Pancreas (tissue), 10 donors: ENCODE data around the gene SCYGR8. TPM values are rescaled to one million over a fixed set of nuclear protein-coding genes. Genes with fewer than 3 reads are reported as not detected.
"Not testable (repeated sequence)": the region's sequence is repeated elsewhere in the genome, so short reads cannot be mapped to it uniquely, and the experiment has no call there.

Experiments
- ATAC-seq, 4 donors: fragments of 200-7000 bp; cut with Tn5 transposase; one replicate each; pipeline versions ENCODE4 v1.8.0 to v1.9.1; 2020; ENCODE audit warnings: mild to moderate bottlenecking in 4 of 4, moderate library complexity in 4 of 4
- DNase-seq, 6 donors: peaks; one replicate each; pipeline ENCODE4 v3.0.0-alpha.2; 2020
- FAIRE-seq: peaks from 2 replicates; lab custom pipeline; 2012; peaks lifted over from hg19 to GRCh38; lab: Jason Lieb, UNC
- H3K27ac ChIP-seq, 4 donors: fragments of 200-600 bp; sonication (generic); 1 replicate in 3 of 4; 2 replicates in 1 of 4; pipeline versions ENCODE4 v1.5.0 to v1.8.0; 2020
- H3K27me3 ChIP-seq, 4 donors: fragments of 200-600 bp; one replicate each; pipeline ENCODE4 v1.8.0; 2021
- H3K36me3 ChIP-seq, 3 donors: fragments of 200-600 bp; sonication (generic) in 1 of 3; one replicate each; pipeline versions ENCODE4 v1.5.0 to v1.8.0; 2020 to 2021
- H3K4me1 ChIP-seq, 3 donors: fragments of 200-600 bp; one replicate each; pipeline ENCODE4 v1.8.0; 2021
- H3K4me3 ChIP-seq, 4 donors: fragments of 200-600 bp; sonication (generic) in 2 of 4; one replicate each; pipeline versions ENCODE4 v1.5.0 to v1.8.0; 2020 to 2021
- H3K9me3 ChIP-seq, 4 donors: fragments of 200-600 bp; one replicate each; pipeline ENCODE4 v1.8.0; 2021
- WGBS, 2 donors: extraction: QIAGEN DNeasy Blood & Tissue Kit; methylation state at CpG; one replicate each; pipeline ENCODE4 v1.1.7; 2013; 5-methylcytosine and 5-hydroxymethylcytosine counted together
- intact Hi-C, 3 donors: fragments of 100-400 bp; cut with DNase I; formaldehyde crosslinking; loops; one replicate each; pipeline versions ENCODE4 v1.11.1 to v1.14.2; 2022
- polyA plus RNA-seq, 2 donors: library from polyadenylated mRNA; stranded (reverse); fragments of 200-250 nt; gene quantifications; one replicate each; pipeline ENCODE4 v1.2.3, GENCODE V29; 2013
- total RNA-seq, 6 donors: library from RNA; stranded (reverse); fragmentation: NEBNext Ultra II Directional in 4 of 6; extraction: Animal tissue kit (Norgen Biotek cat#: 25700) in 4 of 6; gene quantifications; one replicate each; pipeline versions ENCODE4 v1.2.1 to v1.2.4, GENCODE V29; 2021 to 2023
- TF ChIP-seq, protein P1 (sequence below), 4 donors: fragments of 200-600 bp; sonication (generic) in 3 of 4; IDR thresholded peaks; one replicate each; pipeline versions ENCODE4 v1.5.0 to v1.8.0; 2021; ENCODE audit warnings: antibody characterized with exemption in 4 of 4
- donor health status: healthy with polysubstance abuse.
- donor health status: DM: no; HTN: no; CAD: no; lungs with moderate emphysema.
- donor health status: DM: no; HTN: no; CAD: no.
- donor health status: control.
- donor health status: control.
- donor health status: Bipolar disorder and iron deficiency.
- donor health status: DM: yes; HTN: yes; CAD: no.
- donor health status: DM: no; HTN: no; CAD: no.
- donor health status: DM: no; HTN: no; CAD: no.
- donor health status: DM: yes; HTN: yes; CAD: no.

Gene SCYGR8
- total and polyA plus RNA-seq, 8 donors = not detected

DNA sequence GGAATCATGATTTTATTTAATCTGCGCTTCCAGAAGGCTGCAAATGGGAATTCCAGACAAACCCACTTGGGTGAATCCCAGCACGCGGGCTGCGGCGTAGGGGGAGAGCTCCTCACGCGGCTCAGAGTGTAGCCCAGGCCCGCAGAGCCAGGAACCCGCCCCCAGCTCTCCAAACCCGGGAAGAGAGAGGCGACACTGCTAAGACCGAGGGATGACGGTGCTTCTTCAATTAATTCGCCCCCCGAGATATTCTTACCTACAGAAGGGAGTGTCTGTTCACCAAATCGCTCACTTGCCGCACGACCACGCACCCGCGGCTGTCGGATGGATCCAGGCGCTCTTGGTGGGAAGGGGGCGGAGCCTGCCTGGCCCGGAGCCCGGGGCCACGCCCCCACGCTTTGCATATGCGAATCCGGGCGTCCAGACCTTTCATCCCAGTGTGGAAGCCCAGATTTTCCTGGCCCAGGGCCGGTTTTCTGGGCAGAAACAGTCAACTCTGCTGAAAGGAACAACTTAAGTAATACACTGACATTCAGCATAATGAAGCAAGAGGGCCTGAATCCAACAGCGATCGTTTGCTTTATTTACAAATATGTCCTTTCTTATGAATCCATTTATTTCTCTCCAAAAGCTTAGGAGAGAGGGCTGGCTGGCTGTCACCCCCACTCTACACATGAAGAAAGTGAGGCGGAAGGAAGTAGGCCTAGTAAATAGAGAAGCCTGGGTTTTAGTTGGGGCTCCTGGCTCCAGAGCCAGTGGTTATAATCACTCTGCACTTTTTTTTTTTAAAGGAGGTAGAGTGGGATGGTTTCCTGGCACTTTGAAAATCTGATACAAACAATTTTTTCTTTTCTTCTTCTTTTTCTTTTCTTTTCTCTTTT lies 27.8 kb upstream of the SCYGR8 start, which contains the start of gene SLC19A3:
Gene SLC19A3, minus strand, starts transcription at position 342 of the 881 bp plus-strand sequence. CDS start 15,710 bp downstream, outside the sequence.
- TF ChIP-seq, protein P1, sequence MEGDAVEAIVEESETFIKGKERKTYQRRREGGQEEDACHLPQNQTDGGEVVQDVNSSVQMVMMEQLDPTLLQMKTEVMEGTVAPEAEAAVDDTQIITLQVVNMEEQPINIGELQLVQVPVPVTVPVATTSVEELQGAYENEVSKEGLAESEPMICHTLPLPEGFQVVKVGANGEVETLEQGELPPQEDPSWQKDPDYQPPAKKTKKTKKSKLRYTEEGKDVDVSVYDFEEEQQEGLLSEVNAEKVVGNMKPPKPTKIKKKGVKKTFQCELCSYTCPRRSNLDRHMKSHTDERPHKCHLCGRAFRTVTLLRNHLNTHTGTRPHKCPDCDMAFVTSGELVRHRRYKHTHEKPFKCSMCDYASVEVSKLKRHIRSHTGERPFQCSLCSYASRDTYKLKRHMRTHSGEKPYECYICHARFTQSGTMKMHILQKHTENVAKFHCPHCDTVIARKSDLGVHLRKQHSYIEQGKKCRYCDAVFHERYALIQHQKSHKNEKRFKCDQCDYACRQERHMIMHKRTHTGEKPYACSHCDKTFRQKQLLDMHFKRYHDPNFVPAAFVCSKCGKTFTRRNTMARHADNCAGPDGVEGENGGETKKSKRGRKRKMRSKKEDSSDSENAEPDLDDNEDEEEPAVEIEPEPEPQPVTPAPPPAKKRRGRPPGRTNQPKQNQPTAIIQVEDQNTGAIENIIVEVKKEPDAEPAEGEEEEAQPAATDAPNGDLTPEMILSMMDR (IDR thresholded peaks at IDR 0.05) = no peak
- no peaks in the 10 kb centered on the region for H3K9me3 ChIP-seq
- FAIRE-seq (peak; percentile 23), ATAC-seq (peak; percentile 90 to 97 (median 95)), DNase-seq (peak; percentile 61 to 85 (median 79))
- H3K4me1 ChIP-seq = no peaks in the 10 kb centered on the region
- H3K27ac ChIP-seq = peak within 1 kb of the TSS in 2 of 4 donors; percentile 31 to 35
- H3K4me3 ChIP-seq = peak within 1 kb of the TSS in 3 of 4 donors; percentile 1 to 38 (median 29)
- no peaks in the 10 kb centered on the region for H3K36me3 ChIP-seq
- WGBS, 2 donors = 5% methylated on average over 35 of the region's 35 CpGs
- no peaks in the 10 kb centered on the region for H3K27me3 ChIP-seq
- intact Hi-C loops = no loop called here

- Histone ChIP-seq H3K36me3 (no peaks in the 10 kb centered on the region), H3K27ac (no peak overlapping the region), H3K4me3 (no peak overlapping the region), H3K27me3 (no peaks in the 10 kb centered on the region), H3K9me3 (no peaks in the 10 kb centered on the region), H3K4me1 (no peaks in the 10 kb centered on the region)
- DNase-seq (no peak), ATAC-seq (no peak), FAIRE-seq (no peak)
- intact Hi-C loops = no loop called here
- TF ChIP-seq, protein P1 (IDR thresholded peaks at IDR 0.05) = no peak
- 75 to 91% methylated on average over 4 of the region's 4 CpGs for WGBS, 2 donors
Observed at GRCh38 chr2:227719641-227720040, 26.1 kb upstream of the SCYGR8 start.

DNA sequence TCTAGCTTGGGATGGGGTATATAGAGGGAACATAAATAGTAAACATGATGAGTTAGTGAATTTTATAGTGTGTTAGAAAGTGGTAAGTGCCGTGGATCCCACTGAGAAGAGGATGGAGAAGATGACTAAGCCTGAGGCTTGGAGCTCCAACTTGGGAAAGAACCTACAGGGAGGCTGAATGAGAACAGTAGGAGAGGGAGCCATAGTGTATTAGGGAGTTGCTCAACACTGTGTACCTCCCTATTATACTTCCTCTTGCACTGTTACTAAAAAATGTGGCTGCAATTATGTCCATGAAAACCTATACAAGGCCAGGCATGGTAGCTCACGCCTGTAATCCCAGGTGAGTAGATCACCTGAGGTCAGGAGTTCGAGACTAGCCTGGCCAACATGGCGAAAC lies 25.0 kb upstream of the SCYGR8 start:
- no peak overlapping the region for H3K27ac ChIP-seq
- no peak for FAIRE-seq
- no peaks in the 10 kb centered on the region for H3K9me3 ChIP-seq
- H3K4me3 ChIP-seq = no peak overlapping the region
- TF ChIP-seq, protein P1 (IDR thresholded peaks at IDR 0.05) = no peak
- DNase-seq = no peak
- intact Hi-C loops = no loop called here
- no peak for ATAC-seq
- 82 to 92% methylated on average over 4 of the region's 4 CpGs for WGBS, 2 donors
- no peaks in the 10 kb centered on the region for H3K27me3 ChIP-seq
- no peaks in the 10 kb centered on the region for H3K4me1 ChIP-seq
- no peaks in the 10 kb centered on the region for H3K36me3 ChIP-seq

GRCh38 chr2:227722821-227723220 lies 22.9 kb upstream of the SCYGR8 start:
- H3K27me3 ChIP-seq, H3K4me3 ChIP-seq, ATAC-seq, H3K27ac ChIP-seq, intact Hi-C loops, H3K9me3 ChIP-seq, FAIRE-seq, H3K36me3 ChIP-seq, H3K4me1 ChIP-seq, DNase-seq: not testable (repeated sequence)
- WGBS, 2 donors = 31 to 46% methylated on average over 7 of the region's 7 CpGs

GRCh38 chr2:227724394-227725039 lies 21.2 kb upstream of the SCYGR8 start, which contains the start of gene SCYGR6:
SCYGR6 (minus strand) TSS chr2:227724757; CDS start chr2:227724757, 0 bp downstream.
- 82 to 83% methylated on average over 15 of the region's 15 CpGs for WGBS, 2 donors
- Histone ChIP-seq H3K4me1 (no peaks in the 10 kb centered on the region), H3K36me3 (no peaks in the 10 kb centered on the region), H3K9me3 (no peaks in the 10 kb centered on the region), H3K27ac (no peak within 1 kb of the TSS), H3K27me3 (no peaks in the 10 kb centered on the region), H3K4me3 (no peak within 1 kb of the TSS)
- TF ChIP-seq, protein P1 (IDR thresholded peaks at IDR 0.05) = no peak
- FAIRE-seq (no peak), DNase-seq (no peak), ATAC-seq (no peak)
- intact Hi-C loops = no loop called here
